Measurements from ENCODE around the gene ANKS6.

- TF ChIP-seq CTCF (conservative IDR thresholded peaks at IDR 0.05; ENCODE audit: low read depth in 2 of 2) (no peak), EZH2 (IDR thresholded peaks at IDR 0.05; ENCODE audit: low read depth, unreplicated experiment) (no peak), POLR2AphosphoS5 (IDR thresholded peaks at IDR 0.05; ENCODE audit: low read depth) (no peak), EZH2phosphoT487 (IDR thresholded peaks at IDR 0.05; ENCODE audit: unreplicated experiment) (no peak)
These were observed 93.4 kb downstream of the ANKS6 start for GRCh38 chr9:98702835-98703380.
